ENCODE data around the gene DLG5.
"Not testable (repeated sequence)": the region's sequence is repeated elsewhere in the genome, so short reads cannot be mapped to it uniquely, and the experiment has no call there.

DLG5 gene

GRCh38 chr10:77768039-77768438 lies 158.5 kb downstream of the DLG5 start:
- no peak for DNase-seq (ENCODE audit: low read depth)

DNA sequence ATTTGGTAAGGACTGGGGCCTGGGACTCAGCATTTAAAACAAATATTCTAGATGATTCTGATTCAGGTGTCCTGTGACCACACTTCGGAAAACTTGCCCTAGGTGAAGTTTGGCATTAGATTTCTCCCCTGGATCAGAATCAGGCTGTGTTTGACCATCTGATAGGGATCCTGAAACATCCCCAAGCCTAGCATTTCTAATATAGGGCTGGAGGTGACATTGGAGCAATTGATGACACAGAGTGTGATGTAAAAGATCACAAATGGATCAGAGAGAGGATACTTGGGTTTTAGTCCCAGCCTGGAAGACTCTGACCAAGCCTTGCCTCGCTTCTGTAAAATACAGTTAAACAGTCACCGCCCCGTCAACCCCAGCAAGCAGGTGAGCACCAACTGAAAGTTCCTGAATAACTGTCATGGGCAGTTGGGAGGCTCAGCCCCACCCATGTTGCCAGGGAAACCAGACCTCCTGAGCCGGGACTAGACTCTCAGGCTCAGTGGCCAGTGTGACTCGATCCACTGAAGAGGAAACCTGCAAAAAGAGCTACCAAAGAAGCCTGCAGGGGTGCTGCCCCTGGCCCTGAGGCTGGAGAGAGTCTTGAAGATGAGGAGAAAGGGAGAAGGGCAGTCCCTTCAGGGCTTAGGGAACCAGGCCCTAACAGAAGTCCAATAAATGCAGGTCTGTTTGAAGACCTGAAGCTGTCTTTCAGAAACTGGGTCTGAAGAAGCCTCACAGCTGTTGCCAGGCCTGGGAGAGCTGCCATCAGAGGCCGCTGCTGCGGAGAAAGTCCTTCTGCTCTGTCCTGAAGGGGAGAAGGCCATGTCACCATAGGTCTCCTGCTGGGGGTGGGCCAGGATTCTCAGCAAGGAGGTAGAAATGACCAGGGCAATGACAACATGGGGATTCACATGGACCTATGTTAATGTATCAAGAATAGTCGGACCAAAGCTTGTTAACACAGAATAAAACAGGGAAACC lies 162.8 kb downstream of the DLG5 start:
- DNase-seq (ENCODE audit: low read depth), result no peak

- not testable (repeated sequence) for DNase-seq (ENCODE audit: low read depth)
Observed at GRCh38 chr10:77758406-77758805, 168.1 kb downstream of the DLG5 start.

DNA sequence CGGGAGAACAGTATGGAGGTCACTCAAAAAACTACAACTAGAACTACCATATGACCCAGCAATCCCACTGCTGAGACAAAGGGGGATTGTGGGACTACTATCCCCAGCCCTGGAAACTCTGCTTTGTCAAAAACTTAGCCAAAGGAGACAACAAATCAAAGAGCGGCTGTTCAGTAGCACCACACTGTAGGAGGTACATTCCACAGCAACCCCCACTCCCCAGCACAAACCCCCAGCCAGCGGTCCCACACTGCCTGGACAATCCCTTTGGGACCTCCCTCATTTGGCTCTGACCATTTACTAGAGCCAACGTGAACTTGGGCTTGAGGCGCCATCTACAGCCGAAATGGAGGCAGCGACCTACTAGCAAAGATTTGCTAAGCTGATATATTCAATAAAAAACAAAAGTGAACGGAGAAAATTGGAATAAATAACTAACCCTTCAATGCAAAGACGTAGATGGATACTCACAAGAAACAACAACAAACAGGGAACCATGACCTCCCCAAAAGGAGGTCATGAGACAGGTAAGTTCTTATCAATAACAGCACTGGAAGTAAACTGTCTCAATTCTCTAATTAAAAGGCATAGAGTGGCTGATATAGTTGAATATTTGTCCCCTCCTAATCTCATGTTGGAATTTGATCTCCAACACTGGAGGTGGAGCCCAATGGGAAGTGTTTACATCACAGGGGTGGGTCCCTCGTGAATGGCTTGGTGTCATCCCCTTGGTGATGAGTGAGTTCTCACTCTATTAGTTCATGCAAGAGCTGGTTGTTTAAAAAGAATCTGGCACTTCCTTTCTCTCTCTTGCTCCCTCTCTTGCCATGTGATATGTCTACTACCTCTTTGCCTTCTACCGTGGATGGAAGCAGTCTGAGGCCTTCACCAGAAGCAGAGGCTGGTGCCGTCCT lies 170.0 kb downstream of the DLG5 start:
- DNase-seq (ENCODE audit: low read depth), result no peak

- DNase-seq (ENCODE audit: low read depth), result no peak
Observed at GRCh38 chr10:77746047-77746707, 180.4 kb downstream of the DLG5 start.

DNA sequence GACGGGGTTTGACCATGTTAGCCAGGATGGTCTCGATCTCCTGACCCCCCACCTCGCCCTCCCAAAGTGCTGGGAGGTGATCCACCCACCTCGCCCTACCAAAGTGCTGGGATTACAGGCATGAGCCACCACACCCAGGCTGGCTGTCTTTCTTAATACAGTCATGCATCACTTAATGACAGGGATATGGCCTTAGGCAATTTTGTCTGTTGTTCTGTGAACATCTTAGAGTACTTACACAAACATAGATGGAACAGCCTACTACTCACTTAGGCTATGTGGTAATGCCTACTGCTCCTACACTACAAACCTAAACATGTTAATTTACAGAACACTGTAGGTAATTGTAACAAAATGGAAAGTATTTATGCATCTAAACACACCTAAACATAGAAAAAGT lies 182.3 kb downstream of the DLG5 start:
- DNase-seq (ENCODE audit: low read depth), result no peak

GRCh38 chr10:77742172-77742571 lies 184.4 kb downstream of the DLG5 start:
- no peak for DNase-seq (ENCODE audit: low read depth)

DNA sequence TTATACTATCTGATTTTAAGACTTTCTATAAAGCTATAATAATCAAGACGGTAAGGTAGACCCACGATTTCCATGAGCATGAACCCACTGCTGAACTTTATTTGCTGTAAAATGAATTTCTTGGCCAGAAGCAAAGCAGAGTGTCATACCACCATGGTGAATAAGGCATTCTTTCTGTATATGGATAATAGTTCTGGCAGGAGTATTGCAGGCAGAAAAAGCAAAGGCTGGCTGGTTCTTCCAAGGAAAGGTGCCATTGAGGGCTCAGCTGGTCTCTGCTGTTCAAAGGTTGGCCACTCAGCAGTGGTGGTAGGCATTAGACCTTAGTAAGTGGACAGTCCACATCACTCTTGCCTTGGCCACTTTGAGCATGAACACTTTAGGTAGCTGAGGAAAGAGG lies 184.8 kb downstream of the DLG5 start:
- peak; percentile 41 for DNase-seq (ENCODE audit: low read depth)

All from GM04503 (cell line).